Umbilical cord (tissue), 2 donors: ENCODE data around the gene TM7SF2. TPM values are rescaled to one million over a fixed set of nuclear protein-coding genes. Genes with fewer than 3 reads are reported as not detected.
"Not testable (repeated sequence)": the region's sequence is repeated elsewhere in the genome, so short reads cannot be mapped to it uniquely, and the experiment has no call there.

Experiments
- DNase-seq: peaks from one replicate; pipeline ENCODE4 v3.0.0-alpha.2; 2015; ENCODE audit warnings: low spot score
- total RNA-seq: library from RNA; depleted of rRNA; stranded (reverse); fragments of >200 nt; gene quantifications from one replicate; pipeline ENCODE4 v1.2.3, GENCODE V29; 2014; ENCODE audit warnings: low replicate concordance; ENCODE audit not compliant: insufficient read depth

The TM7SF2 gene
- total RNA-seq, 1 donor from 2014 or later: 15.2 TPM

GRCh38 chr11:65114538-65115171 is 3.0 kb downstream of the TM7SF2 start:
- no peak for DNase-seq

DNA sequence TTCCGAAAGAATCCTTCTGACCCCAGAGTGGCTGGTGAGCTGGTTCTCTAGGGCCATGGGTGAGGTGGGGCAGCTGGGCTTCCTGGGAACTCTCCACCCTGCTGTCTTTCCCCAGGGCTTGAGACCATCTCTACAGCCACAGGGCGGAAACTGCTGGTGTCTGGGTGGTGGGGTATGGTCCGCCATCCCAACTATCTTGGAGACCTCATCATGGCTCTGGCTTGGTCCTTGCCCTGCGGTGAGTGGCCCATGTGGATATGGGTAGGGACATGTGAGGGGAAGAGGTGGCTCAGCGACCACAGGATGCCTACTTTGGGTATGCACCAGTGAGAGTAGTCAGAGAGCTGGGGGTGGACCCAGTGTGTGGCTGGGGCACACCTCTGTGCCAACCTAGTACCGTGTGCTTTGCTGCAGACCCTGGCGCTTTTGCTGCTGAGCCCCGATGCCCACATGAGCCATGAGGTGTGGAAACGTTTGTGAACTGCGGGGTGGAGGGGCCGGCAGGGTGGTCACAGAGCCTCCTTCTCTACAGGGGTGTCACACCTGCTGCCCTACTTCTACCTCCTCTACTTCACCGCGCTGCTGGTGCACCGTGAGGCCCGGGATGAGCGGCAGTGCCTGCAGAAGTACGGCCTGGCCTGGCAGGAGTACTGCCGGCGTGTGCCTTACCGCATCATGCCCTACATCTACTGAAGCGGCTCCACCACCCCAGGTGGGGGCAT is 3.9 kb downstream of the TM7SF2 start:
- DNase-seq: no peak

DNA sequence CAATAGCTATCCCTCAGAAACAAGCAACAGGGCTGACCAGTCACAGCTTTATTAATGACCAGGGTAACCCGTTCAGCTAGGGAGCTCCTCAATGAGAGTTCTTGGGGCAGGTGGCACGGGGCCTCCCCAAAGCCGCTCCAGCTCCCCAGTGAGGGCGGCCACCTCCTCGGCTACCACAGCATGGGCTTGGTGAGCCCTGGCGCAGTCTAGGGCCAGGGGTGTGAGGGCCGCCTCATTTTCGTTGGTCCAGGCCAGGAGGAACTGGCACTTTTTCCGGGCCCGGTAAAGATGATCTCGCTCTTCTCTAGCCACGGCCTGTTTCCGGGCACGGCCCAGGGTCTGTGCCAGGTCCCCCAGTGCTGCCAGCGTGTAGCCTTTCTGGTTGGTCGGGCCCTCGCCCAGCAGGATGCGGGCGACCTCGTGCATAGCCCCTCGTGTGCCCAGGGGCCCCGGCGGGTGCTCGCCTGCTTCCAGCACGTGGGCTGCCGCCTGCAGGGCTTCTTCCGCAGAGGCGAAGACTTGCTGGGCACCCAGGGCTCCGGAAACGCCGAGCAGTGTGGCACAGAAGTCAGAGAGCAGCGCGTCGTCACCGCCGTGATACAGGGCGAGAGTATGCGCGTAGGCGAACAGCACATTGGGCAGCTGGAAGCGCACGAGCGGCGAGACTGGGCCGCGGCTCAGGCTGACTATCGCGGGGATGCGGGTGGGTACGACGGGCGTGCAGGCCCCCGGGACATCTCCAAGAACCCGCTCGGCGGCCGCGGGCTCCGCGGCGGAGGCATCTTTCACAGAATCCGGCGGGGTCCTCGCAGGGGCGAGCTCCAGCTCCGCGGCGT is 4.9 kb downstream of the TM7SF2 start:
- DNase-seq: no peak

DNA sequence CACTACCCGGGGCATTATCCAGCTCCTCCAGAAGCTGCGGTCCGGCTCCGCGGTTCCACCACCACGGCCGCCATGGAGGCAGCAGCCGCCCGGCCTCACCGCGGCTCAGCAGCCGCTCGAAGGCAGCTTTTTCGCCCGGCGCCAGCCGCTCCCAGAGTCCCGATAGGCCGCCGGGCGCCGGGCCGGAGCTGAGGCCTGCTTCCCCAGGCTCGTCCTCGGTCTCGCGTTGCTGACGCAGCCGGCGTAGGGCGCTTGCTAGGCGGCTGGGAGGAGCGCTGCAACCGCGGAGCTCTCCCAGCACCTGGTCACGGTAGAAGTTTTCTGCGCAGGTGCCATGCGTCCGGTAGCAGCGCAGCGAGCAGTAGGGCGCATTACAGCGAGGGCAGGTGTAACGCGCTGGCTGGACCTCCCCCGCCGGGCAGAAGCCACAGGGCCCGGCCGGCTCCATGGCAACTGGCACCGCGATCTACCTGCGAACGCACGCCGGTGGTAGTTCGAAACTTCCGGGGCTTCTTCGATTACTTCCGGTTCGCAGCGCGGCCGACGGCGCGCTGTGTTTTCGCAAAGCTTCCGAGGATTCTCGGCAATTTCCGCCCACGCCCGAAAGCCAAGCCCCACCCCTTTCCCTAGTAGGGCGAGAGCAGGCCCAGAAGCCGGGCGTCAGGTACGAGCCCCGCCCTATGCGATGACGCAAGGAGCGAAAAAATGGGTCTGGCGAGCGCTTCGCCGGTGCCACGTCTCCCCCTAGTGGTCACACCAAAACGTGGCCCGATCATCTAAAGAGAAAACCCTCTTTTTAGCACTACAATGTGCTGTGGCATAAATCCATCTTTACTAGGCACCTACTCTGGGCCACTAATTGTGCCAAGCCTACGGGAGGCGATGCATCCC is 5.8 kb downstream of the TM7SF2 start, which contains the start of gene ZNHIT2:
ZNHIT2 (minus strand) TSS at position 496 of the 891 bp plus-strand sequence; CDS start at position 448, 48 bp downstream.
- DNase-seq: peak; percentile 99

- DNase-seq: no peak
Measured at GRCh38 chr11:65118097-65118837, 6.6 kb downstream of the TM7SF2 start.

DNA sequence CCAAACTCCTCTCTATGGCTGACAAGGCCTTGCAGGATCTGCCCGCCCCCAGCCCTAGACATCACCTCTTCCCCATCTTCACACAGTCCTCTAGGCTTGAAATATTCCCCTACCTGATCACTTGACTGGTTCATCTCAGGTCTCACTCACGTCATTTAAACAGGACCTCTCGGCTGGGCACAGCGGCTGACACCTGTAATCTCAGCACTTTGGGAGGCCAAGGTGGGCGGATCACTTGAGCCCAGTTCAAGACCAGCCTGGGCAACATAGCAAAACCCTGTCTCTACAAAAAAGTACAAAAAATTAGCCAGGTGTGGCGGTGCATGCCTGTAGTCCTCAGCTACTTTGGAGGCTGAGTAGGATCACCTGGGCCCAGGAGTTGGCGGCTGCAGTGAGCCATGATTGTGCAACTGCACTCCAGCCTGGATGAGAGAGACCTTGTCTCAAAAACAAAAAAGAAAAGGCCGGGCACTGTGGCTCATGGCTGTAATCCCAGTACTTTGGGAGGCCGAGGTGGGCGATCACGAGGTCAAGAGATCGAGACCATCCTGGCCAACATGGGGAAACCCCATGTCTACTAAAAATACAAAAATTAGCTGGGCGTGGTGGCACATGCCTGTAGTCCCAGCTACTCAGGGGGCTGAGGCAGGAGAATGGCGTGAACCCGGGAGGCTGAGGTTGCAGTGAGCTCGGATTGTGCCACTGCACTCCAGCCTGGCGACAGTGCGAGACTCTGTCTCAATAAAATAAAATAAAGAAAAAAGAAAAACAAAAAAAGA is 7.4 kb downstream of the TM7SF2 start:
- not testable (repeated sequence) for DNase-seq

GRCh38 chr11:65119670-65119995 is 8.0 kb downstream of the TM7SF2 start:
- DNase-seq: no peak

DNA sequence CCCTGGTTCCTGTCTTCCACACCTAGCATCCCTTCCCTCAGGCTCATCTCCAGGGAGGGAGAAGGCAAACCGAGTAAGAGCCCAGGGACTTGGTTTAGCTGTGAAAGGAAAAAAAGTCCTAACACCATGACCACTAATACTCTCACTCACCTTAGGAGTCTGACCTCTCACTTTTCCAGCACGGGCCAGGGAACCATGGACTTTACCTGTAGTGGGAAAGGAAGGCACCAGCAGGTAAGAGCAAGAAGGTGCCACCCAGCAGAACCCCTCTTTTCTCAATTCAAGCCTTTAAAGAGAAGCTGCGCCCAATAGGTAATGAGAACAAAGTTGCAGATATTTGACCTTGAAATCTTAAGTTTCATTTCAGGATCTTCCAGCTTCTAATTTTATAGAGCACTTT is 9.2 kb downstream of the TM7SF2 start:
- DNase-seq: no peak

GRCh38 chr11:65121447-65121864 is 9.8 kb downstream of the TM7SF2 start:
- no peak for DNase-seq

- peak; percentile 99 for DNase-seq
Measured at GRCh38 chr11:65121865-65122696, 10.4 kb downstream of the TM7SF2 start, which contains the start of the genes FAU and MRPL49. TSS of gene FAU (minus strand) at chr11:65122134. CDS start at chr11:65121813, 321 bp downstream. TSS of gene MRPL49 (plus strand) at chr11:65122321. CDS start at chr11:65122347, 26 bp downstream.

DNA sequence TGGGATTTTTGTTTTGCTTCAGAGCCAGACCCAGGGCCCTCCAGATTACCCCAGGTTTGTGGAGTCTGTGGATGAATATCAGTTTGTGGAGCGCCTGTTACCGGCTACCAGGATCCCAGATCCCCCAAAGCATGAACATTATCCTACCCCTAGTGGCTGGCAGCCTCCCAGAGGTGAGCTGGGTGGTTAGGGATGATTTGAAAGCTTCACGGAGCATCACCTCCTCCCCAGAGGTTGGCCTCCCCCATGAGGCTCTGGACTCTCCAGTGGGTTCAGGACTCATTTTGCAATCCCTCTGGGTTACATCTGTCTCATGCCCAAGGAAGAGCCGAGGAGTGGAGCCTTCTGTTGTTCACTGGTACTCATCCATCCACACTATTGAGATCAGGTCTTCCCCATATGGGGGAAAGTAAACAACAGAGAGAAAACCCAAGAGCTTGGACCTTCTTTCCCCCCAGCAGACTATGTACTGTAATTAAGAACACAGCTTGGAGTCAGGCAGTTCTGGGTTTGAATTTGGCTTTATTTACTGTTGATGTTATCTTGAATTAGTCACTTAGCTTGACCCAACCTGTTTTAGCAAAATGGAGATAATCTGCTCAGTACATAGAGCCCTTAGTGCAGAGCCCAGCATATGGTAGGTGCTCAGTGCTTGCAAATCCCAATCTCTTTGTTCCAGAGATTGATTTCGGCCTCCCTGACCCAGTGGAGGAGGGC is 13.0 kb downstream of the TM7SF2 start:
- no peak for DNase-seq

- DNase-seq: no peak
Measured at GRCh38 chr11:65125197-65126056, 13.8 kb downstream of the TM7SF2 start.

DNA sequence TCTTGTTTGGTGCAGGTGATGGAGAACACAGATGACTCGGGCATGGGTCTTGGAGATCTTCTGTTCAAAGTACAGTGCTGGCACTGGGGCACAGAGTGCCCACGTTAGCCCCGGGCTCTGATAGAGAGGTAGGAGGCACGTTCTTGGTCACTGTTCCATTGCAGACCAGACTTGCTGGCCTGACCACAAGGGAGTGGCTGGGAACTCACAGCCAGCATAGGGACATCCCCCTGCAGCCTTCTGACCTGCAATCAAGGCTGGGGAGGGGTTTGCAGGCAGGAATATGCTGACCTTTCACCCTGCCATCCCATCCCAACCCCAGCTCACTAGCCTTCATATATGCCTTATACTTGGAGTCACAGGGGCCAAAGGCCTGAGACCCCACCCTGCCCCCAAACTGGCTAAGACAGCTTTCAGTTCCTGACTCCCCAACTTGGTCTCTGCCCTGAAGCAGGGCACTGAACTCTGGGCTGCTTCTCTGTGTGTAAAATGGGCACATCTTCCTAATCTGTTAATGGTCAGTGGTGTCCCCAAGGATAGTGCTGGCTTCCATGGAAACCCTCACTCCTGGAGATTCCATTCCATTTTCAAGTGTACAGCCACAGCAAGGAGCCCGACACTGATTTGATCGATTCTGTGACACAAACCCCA is 15.1 kb downstream of the TM7SF2 start:
- DNase-seq: no peak

- no peak for DNase-seq
Measured at GRCh38 chr11:65127473-65128181, 16.0 kb downstream of the TM7SF2 start.

DNA sequence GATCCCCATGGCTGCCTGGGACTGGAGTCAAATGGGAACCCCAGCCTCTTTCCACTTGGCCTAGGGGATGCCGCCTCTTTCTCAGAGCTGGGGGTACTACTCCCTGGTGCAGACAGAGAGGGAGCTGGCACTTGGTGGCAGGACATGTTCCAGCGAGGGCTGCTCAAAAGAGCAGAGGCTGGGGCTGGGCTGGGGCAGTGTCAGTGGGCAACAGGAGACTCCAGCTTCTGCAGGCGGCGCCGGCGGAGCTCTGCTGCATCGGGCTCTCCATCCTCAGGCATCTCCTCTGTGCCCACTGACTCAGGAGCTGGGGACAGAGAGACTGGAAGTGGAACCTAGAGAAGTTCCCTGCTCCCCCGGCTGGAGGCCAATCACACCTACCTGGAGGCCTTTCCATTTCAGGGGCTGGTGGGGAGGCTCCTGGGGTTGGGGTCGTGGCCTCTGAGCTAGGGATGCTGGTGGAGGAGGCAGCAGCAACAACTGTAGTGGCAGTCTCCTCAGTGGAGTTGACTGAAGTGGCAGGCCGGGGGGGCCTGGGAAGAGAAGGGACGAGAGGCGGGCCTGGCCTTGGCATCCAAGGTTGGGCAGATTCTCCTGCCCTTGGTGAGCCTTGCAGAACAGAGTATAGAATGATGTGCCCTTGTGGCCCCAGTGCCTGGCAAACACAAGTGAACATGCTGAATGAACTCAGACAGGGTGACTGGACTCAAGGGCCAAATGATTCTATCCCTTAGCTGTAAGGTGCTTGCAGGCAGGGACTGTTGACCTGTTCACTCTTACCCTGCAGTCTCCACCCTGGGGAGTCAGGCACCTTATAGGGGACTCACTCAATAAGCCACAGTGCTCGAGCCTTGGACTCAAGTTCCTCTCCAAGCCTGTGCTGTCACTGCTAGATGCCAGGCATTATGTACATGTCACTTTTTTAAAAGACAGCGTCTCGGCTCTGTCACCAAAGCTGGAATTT is 16.8 kb downstream of the TM7SF2 start:
- DNase-seq: no peak
